GM19099 (cell line): Measurements from ENCODE around the gene MYH14.

ENCODE experiments used
- POLR2A ChIP-seq: IDR thresholded peaks from 3 replicates; pipeline ENCODE4 v1.6.1; 2011; ENCODE audit warnings: low read depth; ENCODE audit not compliant: insufficient read length; ENCODE audit errors: extremely low read depth

MYH14 gene

GRCh38 chr19:50311723-50312635 is 108.6 kb downstream of the MYH14 start:
- no peak for TF ChIP-seq POLR2A

GRCh38 chr19:50312967-50313811 is 109.8 kb downstream of the MYH14 start:
- TF ChIP-seq POLR2A: no peak

- no peak for TF ChIP-seq POLR2A
Measured at GRCh38 chr19:50313812-50314536, 110.6 kb downstream of the MYH14 start.

- TF ChIP-seq POLR2A: no peak
Measured at GRCh38 chr19:50314724-50315708, 111.6 kb downstream of the MYH14 start.

- no peak for TF ChIP-seq POLR2A
Measured at GRCh38 chr19:50315773-50316448, 112.5 kb downstream of the MYH14 start.

- no peak for TF ChIP-seq POLR2A
Measured at GRCh38 chr19:50317115-50317514, 113.7 kb downstream of the MYH14 start.

GRCh38 chr19:50318438-50318837 is 115.0 kb downstream of the MYH14 start:
- TF ChIP-seq POLR2A: no peak

- no peak for TF ChIP-seq POLR2A
Measured at GRCh38 chr19:50319156-50319555, 115.7 kb downstream of the MYH14 start.

- no peak for TF ChIP-seq POLR2A
Measured at GRCh38 chr19:50320051-50320450, 116.6 kb downstream of the MYH14 start.

- no peak for TF ChIP-seq POLR2A
Measured at GRCh38 chr19:50320596-50320995, 117.2 kb downstream of the MYH14 start.

GRCh38 chr19:50321831-50322230 is 118.4 kb downstream of the MYH14 start:
- TF ChIP-seq POLR2A: no peak

- TF ChIP-seq POLR2A: no peak
Measured at GRCh38 chr19:50322234-50322633, 118.8 kb downstream of the MYH14 start.

- TF ChIP-seq POLR2A: no peak
Measured at GRCh38 chr19:50322931-50323781, 119.7 kb downstream of the MYH14 start.

- TF ChIP-seq POLR2A: no peak
Measured at GRCh38 chr19:50323782-50324133, 120.3 kb downstream of the MYH14 start.
